ENCODE measurements around the gene LRP3.

GRCh38 chr19:33202546-33203507 is 8.7 kb downstream of the LRP3 start:
- TF ChIP-seq GABPA (IDR thresholded peaks at IDR 0.05; ENCODE audit: low read depth), result no peak
- no peak for TF ChIP-seq CTCF (IDR thresholded peaks at IDR 0.05; ENCODE audit: insufficient read depth, low read length)

Data from HL-60 (cell line).